CD8-positive, alpha-beta memory T cell (primary cell): ENCODE data around the gene PNRC1. TPM values are rescaled to one million over a fixed set of nuclear protein-coding genes. Genes with fewer than 3 reads are reported as not detected.
"Not testable (repeated sequence)": the region's sequence is repeated elsewhere in the genome, so short reads cannot be mapped to it uniquely, and the experiment has no call there.

ENCODE experiments used
- CTCF ChIA-PET: fragments of 350-600 bp; sonication (Branson Sonifier 250); formaldehyde crosslinking; loops from one replicate; lab custom pipeline; 2021; ENCODE audit warnings: antibody characterized with exemption; lab: Charles Lee
- POLR2A ChIA-PET: fragments of 350-600 bp; sonication (Branson Sonifier 250); formaldehyde crosslinking; loops from one replicate; lab custom pipeline; 2021; ENCODE audit warnings: antibody characterized with exemption; lab: Charles Lee
- DNase-seq, 5 donors: peaks; one replicate each; pipeline versions ENCODE4 v3.0.0 to v3.0.0-alpha.2; 2020 to 2022; ENCODE audit warnings: mixed read lengths in 1 of 5
- H3K27ac ChIP-seq: one replicate; pipeline ENCODE4 v1.7.0; 2013; ENCODE audit warnings: low read depth, mild to moderate bottlenecking, low read length, moderate library complexity
- H3K27me3 ChIP-seq: 2 replicates; pipeline ENCODE4 v1.7.0; 2013; ENCODE audit warnings: low read length, mild to moderate bottlenecking; ENCODE audit not compliant: insufficient read depth, poor library complexity, severe bottlenecking
- H3K36me3 ChIP-seq: 2 replicates; pipeline ENCODE4 v1.7.0; 2013; ENCODE audit warnings: mild to moderate bottlenecking, low read length, moderate library complexity; ENCODE audit not compliant: insufficient read depth
- H3K4me1 ChIP-seq: 2 replicates; pipeline ENCODE4 v1.7.0; 2013; ENCODE audit warnings: mild to moderate bottlenecking, low read length, moderate library complexity; ENCODE audit not compliant: insufficient read depth
- H3K4me3 ChIP-seq: 2 replicates; pipeline ENCODE4 v1.7.0; 2013; ENCODE audit warnings: mild to moderate bottlenecking, low read length
- H3K9me3 ChIP-seq: 2 replicates; pipeline ENCODE4 v1.7.0; 2013; ENCODE audit warnings: mild to moderate bottlenecking, low read length
- H3K27ac Mint-ChIP-seq, 8 donors: one replicate each; pipeline ENCODE4 v1.8.0; 2020 to 2021; ENCODE audit warnings: mixed read lengths in 8 of 8, mild to moderate bottlenecking in 6 of 8, inconsistent platforms in 3 of 8, moderate library complexity in 3 of 8
- H3K27me3 Mint-ChIP-seq, 2 donors: one replicate each; pipeline ENCODE4 v1.8.0; 2020 to 2021; ENCODE audit warnings: mixed read lengths in 2 of 2, mild to moderate bottlenecking in 1 of 2, moderate library complexity in 1 of 2
- H3K36me3 Mint-ChIP-seq, 3 donors: one replicate each; pipeline ENCODE4 v1.8.0; 2020 to 2021; ENCODE audit warnings: mixed read lengths in 3 of 3, inconsistent platforms in 1 of 3, mild to moderate bottlenecking in 1 of 3
- H3K4me1 Mint-ChIP-seq, 3 donors: one replicate each; pipeline ENCODE4 v1.8.0; 2020 to 2021; ENCODE audit warnings: mixed read lengths in 3 of 3, inconsistent platforms in 1 of 3, mild to moderate bottlenecking in 1 of 3
- H3K4me3 Mint-ChIP-seq, 7 donors: one replicate each; pipeline ENCODE4 v1.8.0; 2020 to 2021; ENCODE audit warnings: mixed read lengths in 7 of 7, mild to moderate bottlenecking in 6 of 7, moderate library complexity in 4 of 7, inconsistent platforms in 2 of 7
- H3K9me3 Mint-ChIP-seq, 5 donors: one replicate each; pipeline ENCODE4 v1.8.0; 2020 to 2022; ENCODE audit warnings: mixed read lengths in 5 of 5, mild to moderate bottlenecking in 3 of 5, moderate library complexity in 2 of 5, inconsistent platforms in 1 of 5
- polyA plus RNA-seq: library from polyadenylated mRNA; unstranded; fragments of 300-500 nt; fragmentation: Illumina TruSeq; gene quantifications from one replicate; pipeline ENCODE4 v1.2.3, GENCODE V29; 2021
- total RNA-seq, 2 experiments: library from RNA; stranded (reverse); gene quantifications; one replicate each; pipeline ENCODE4 v1.2.3, GENCODE V29; 2021

Gene PNRC1
- total RNA-seq = 10 to 100 TPM; 79.4 to 84.5 TPM
- 597 TPM for polyA plus RNA-seq

DNA sequence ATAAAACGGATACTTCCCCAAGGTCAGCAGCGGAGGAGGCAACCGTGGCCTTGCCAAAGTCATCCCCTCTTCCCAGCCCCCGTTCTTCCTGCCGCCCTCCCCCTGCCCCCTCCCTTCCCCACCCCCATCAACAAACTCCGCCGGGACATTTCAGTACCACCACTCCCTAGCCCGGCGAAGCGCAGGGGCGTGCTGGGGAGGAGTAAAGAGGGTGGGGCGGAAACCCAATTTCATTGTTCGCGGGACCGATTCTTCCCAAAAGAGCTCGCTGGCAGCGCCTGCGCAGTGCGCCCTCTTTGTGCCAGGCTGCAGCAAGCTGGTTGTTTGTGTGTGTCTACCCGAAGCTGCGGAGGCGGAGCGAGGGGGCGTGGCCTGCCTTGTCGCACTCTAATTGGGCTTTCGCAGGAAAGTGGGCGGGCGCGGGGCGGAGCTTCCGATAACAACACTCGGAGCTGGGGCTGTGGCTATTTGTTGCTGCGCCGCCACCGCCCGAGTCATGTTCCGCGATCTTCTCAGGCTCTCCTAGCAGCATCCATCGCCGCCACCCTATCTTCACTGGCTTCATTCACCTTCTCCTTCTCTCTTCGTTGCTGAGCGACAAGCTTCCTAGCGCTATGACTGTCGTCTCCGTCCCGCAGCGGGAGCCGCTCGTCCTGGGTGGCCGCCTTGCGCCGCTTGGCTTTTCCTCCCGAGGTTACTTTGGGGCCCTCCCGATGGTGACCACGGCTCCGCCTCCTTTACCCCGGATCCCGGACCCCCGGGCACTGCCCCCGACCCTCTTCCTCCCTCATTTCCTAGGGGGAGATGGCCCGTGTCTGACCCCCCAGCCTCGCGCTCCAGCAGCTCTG, at the start of gene PNRC1:
Gene PNRC1, plus strand, starts transcription at position 471 of the 848 bp plus-strand sequence. Its CDS starts 144 bp downstream, at position 615.
- H3K4me1 Mint-ChIP-seq = peaks cover 39 to 51% (median 51%) of the 10 kb centered on the region in 3 donors
- no peaks in the 10 kb centered on the region for H3K9me3 Mint-ChIP-seq
- H3K4me3 Mint-ChIP-seq = peak within 1 kb of the TSS; percentile 93 to 99 (median 97)
- ChIA-PET CTCF (interaction anchor here (0.7 to 3.4 kb wide), 10 partner anchors 14 to 292 kb away, joined by 3 to 21 read pairs (median 6); partner anchors contain the start of genes PM20D2, RNGTT, SRSF12 and UBE2J1), POLR2A (interaction anchor here (0.5 to 5.5 kb wide), 23 partner anchors 9 to 1507 kb away, joined by 3 to 91 read pairs (median 4); partner anchors contain the start of genes BACH2, LYRM2, PM20D2 and RNGTT)
- peak; percentile 100 for DNase-seq
- Histone ChIP-seq H3K27me3 (no peaks in the 10 kb centered on the region), H3K36me3 (peaks cover 22% of the 10 kb centered on the region), H3K9me3 (no peaks in the 10 kb centered on the region), H3K4me1 (peaks cover 38% of the 10 kb centered on the region), H3K27ac (peak within 1 kb of the TSS; percentile 99), H3K4me3 (peak within 1 kb of the TSS; percentile 95)
- H3K36me3 Mint-ChIP-seq = peaks cover 19 to 52% (median 21%) of the 10 kb centered on the region in 3 donors
- peak within 1 kb of the TSS; percentile 95 to 99 (median 98) for H3K27ac Mint-ChIP-seq
- peaks cover 0 to 11% of the 10 kb centered on the region in 2 donors for H3K27me3 Mint-ChIP-seq

DNA sequence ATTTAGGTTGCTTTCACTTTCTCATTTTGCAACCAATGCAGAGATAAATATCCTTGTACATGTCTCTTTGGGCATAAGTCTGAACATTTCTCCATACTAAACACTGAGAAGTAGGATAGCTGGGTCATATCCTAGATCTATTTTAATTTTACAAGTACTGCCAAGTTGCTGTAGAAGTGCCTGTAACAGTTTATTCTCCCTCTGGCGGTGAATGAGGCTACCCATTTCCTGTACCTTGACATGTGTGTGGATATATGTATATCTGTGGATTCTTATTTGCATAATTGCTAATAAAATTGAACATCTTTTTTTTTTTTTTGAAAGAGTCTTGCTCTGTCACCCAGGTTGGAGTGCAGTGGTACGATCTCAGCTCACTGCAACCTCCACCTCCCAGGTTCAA, 48.0 kb upstream of the PNRC1 start:
- H3K36me3 Mint-ChIP-seq = peaks cover 0 to 11% (median 0%) of the 10 kb centered on the region in 3 donors
- Histone ChIP-seq H3K27me3 (no peaks in the 10 kb centered on the region), H3K9me3 (no peaks in the 10 kb centered on the region), H3K4me3 (no peak overlapping the region), H3K4me1 (no peaks in the 10 kb centered on the region), H3K36me3 (no peaks in the 10 kb centered on the region), H3K27ac (no peak overlapping the region)
- no peak for DNase-seq
- peaks cover 2 to 7% of the 10 kb centered on the region in 2 donors for H3K27me3 Mint-ChIP-seq
- ChIA-PET POLR2A (interaction anchor here (0.6 to 0.7 kb wide), 2 partner anchors 47 to 1880 kb away, joined by 3 to 9 read pairs; no protein-coding TSS in a partner anchor), CTCF (no interaction called here)
- H3K9me3 Mint-ChIP-seq = peaks cover under 1 to 9% (median 8%) of the 10 kb centered on the region in 5 donors
- peaks cover 2 to 5% (median 4%) of the 10 kb centered on the region in 3 donors for H3K4me1 Mint-ChIP-seq
- no peak overlapping the region for H3K27ac Mint-ChIP-seq
- no peak overlapping the region for H3K4me3 Mint-ChIP-seq

DNA sequence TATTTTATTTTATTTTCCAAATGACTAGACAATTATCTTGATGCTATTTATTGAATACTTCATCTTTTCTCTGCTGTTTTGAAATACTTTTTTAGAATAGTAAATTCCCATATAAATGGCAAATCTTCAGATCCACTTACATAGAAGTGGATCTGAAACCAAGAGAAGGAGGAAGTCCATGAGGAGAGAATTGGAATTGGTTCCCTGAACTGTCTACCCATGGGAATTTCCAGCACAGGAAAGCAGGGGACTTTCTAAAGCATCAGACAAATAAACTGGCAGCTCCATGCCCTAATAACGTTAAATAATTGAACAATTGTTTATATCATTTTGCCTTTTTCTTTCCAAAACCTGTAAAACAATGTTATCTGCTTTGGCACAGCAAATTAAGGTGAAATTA, 47.1 kb upstream of the PNRC1 start:
- ChIA-PET POLR2A (interaction anchor here (0.7 kb wide), 1 partner anchor 46 kb away, joined by 3 read pairs; no protein-coding TSS in a partner anchor), CTCF (no interaction called here)
- DNase-seq = no peak
- Mint-ChIP-seq H3K9me3 (peaks cover 8 to 18% (median 16%) of the 10 kb centered on the region in 5 donors), H3K36me3 (peaks cover 0 to 19% (median 2%) of the 10 kb centered on the region in 3 donors), H3K27ac (no peak overlapping the region), H3K4me3 (no peak overlapping the region), H3K27me3 (no peaks in the 10 kb centered on the region), H3K4me1 (peaks cover 2 to 5% (median 4%) of the 10 kb centered on the region in 3 donors)
- Histone ChIP-seq H3K36me3 (no peaks in the 10 kb centered on the region), H3K27ac (no peak overlapping the region), H3K9me3 (no peaks in the 10 kb centered on the region), H3K4me1 (no peaks in the 10 kb centered on the region), H3K4me3 (no peak overlapping the region), H3K27me3 (no peaks in the 10 kb centered on the region)

DNA sequence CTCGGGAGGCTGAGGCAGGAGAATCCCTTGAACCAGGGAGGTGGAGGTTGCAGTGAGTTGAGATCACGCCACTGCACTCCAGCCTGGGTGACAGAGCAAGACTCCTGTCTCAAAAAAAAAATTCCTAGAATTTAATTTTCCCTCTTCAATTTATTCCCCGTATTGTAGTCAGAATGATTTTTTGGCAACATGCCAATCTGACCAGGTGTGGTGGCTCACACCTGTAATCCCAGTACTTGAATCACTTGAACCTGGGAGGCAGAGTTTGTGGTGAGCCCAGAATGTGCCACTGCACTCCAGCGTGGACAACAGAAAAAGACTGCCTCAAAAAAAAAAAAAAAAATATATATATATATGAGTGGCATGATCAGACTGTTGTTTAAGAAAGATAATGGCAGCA, 46.4 kb upstream of the PNRC1 start:
- H3K27me3 Mint-ChIP-seq, H3K4me1 ChIP-seq, POLR2A ChIA-PET, H3K9me3 ChIP-seq, H3K27ac Mint-ChIP-seq, CTCF ChIA-PET, DNase-seq, H3K27ac ChIP-seq, H3K4me1 Mint-ChIP-seq, H3K4me3 Mint-ChIP-seq, H3K4me3 ChIP-seq, H3K36me3 ChIP-seq, H3K27me3 ChIP-seq: not testable (repeated sequence)
- Mint-ChIP-seq H3K9me3 (peaks cover 14 to 24% (median 22%) of the 10 kb centered on the region in 5 donors), H3K36me3 (peaks cover 0 to 25% (median 6%) of the 10 kb centered on the region in 3 donors)

DNA sequence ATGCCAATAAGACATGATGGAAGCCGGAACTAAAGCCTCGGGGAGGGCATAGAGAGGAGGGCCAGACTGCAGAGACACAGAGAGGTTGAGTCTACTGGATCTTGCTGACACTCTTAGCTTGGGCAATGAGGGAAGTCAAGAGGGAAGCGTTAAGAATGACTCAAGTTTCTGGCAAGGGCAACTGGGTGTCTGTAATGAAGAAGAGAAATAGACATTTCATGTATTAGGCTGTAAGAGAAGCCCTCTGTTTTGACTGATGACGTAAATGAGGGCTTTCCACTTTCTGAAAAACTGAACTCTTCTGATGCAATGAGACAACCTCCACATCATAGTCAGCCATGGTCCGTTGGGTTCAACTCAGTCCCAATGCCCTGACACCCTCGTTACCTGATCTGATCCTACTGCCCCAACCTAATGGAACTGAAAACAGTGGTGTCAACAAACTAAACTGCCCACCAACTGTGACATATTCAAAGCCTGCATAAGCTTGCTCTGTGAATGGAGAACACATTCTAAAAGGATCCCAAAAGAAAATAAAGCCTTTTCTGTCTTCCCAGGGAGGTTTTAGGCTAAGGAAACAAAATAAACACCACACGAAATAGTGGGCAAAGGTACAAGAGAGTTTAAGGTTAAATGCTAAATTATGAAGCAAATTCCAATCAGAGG, 45.8 kb upstream of the PNRC1 start:
- Mint-ChIP-seq H3K4me3 (no peak overlapping the region), H3K27ac (peak overlapping the region in 1 of 8 donors; percentile 47), H3K36me3 (peaks cover 0 to 28% (median 7%) of the 10 kb centered on the region in 3 donors), H3K27me3 (no peaks in the 10 kb centered on the region), H3K4me1 (peaks cover 2 to 5% (median 4%) of the 10 kb centered on the region in 3 donors), H3K9me3 (peaks cover 14 to 25% (median 23%) of the 10 kb centered on the region in 5 donors)
- no peaks in the 10 kb centered on the region for H3K4me1 ChIP-seq
- H3K27me3 ChIP-seq = no peaks in the 10 kb centered on the region
- DNase-seq = no peak
- H3K36me3 ChIP-seq = no peaks in the 10 kb centered on the region
- no peaks in the 10 kb centered on the region for H3K9me3 ChIP-seq
- no peak overlapping the region for H3K4me3 ChIP-seq
- ChIA-PET CTCF (no interaction called here), POLR2A (no interaction called here)
- H3K27ac ChIP-seq = no peak overlapping the region

DNA sequence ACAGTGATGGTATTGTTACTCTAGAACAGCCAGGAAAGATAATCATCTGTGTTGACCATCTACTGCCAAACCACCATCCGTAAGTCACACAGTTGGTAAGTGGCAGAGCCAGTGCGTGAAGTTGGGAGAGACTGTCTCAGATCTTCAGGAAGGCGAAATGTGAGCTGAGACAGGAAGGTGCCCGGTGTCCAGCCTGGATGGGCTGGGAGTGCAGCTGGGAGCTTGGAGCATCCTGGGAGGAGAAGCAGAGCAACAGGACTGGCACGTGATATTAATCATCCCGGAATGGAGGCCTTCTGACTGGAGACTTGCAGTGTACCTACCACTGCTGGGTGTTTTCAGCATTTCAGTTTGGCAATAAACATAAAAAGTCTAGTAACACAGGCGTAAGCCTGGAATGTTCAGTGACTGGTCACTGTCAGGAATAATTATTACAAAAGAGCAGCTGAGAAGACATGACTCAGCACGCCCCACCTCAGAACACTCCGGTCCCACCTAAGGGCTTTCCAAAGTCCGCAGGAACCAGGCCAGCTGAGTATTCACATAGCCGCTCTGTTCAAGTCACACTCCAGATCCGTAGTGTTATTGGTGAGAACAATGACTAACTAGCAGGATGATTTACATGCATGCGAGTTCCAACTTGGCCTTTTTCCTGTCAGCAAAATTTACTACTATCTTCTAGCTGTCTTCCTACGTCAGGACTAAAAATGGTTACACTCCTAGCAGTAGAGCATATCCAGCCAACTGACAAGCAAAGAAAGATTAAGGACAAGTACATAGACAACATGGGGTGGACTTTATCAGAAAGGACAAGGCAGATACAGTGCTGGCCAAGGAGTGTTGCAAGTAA, 45.1 kb upstream of the PNRC1 start:
- CTCF ChIA-PET = no interaction called here
- Histone ChIP-seq H3K27me3 (no peaks in the 10 kb centered on the region), H3K4me3 (no peak overlapping the region), H3K9me3 (no peaks in the 10 kb centered on the region), H3K27ac (no peak overlapping the region), H3K36me3 (no peaks in the 10 kb centered on the region), H3K4me1 (no peaks in the 10 kb centered on the region)
- Mint-ChIP-seq H3K27ac (no peak overlapping the region), H3K4me3 (no peak overlapping the region), H3K27me3 (no peaks in the 10 kb centered on the region), H3K9me3 (peaks cover 14 to 25% (median 24%) of the 10 kb centered on the region in 5 donors), H3K4me1 (peaks cover 2 to 5% (median 4%) of the 10 kb centered on the region in 3 donors), H3K36me3 (peaks cover 0 to 29% (median 8%) of the 10 kb centered on the region in 3 donors)
- POLR2A ChIA-PET = no interaction called here
- no peak for DNase-seq

DNA sequence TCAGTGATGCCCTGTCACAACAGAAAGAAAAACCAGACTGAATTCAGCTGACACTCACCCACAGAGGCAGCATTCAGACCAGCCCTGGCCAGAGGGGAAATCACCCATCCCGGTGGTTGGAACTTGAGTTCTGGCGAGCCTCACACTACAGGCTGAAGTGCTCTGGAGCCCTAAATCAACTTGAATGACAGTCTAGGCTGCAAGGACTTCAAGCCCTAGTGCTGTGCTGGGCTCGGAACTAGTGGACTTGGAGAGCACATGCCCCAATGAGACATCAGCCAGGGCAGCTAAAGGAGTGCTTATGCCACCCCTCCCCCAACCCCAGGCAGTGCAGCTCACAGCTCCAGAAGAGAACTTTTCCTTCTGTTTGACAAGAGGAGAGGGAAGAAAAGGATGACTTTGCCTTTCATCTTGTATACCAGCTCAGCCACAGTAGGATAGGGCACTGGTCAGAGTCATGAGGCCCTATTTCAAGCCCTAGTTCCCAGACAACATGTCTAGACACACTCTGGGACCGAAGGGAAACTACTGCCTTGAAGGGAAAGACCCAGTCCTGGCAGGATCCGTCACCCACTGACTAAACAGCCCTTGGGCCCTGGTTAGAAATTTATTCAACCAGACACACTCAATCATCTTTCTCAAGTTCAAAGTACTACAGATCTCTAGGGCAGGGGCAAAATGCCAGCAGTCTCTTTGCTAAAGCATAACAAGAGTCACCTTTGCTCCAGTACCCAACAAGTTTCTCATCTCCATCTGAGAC, 43.2 kb upstream of the PNRC1 start:
- H3K27me3 Mint-ChIP-seq = peaks cover 0 to 3% of the 10 kb centered on the region in 2 donors
- H3K9me3 ChIP-seq = no peaks in the 10 kb centered on the region
- H3K9me3 Mint-ChIP-seq = peaks cover 14 to 25% (median 24%) of the 10 kb centered on the region in 5 donors
- H3K4me3 ChIP-seq = no peak overlapping the region
- H3K27me3 ChIP-seq = no peaks in the 10 kb centered on the region
- H3K4me1 Mint-ChIP-seq = peaks cover 2 to 4% (median 4%) of the 10 kb centered on the region in 3 donors
- H3K36me3 ChIP-seq = no peaks in the 10 kb centered on the region
- no peak for DNase-seq
- no peak overlapping the region for H3K4me3 Mint-ChIP-seq
- ChIA-PET POLR2A (no interaction called here), CTCF (no interaction called here)
- no peak overlapping the region for H3K27ac Mint-ChIP-seq
- H3K4me1 ChIP-seq = no peaks in the 10 kb centered on the region
- peaks cover 0 to 33% (median 8%) of the 10 kb centered on the region in 3 donors for H3K36me3 Mint-ChIP-seq
- no peak overlapping the region for H3K27ac ChIP-seq
